K562 (cell line): ENCODE measurements around the gene PHF5A. TPM values are rescaled to one million over a fixed set of nuclear protein-coding genes. Genes with fewer than 3 reads are reported as not detected.

Source experiments
- COPS2 ChIP-seq: fragments of 450-650 bp; conservative IDR thresholded peaks from 2 replicates; pipeline ENCODE4 v1.6.1; 2016; ENCODE audit warnings: mild to moderate bottlenecking, moderate library complexity
- CUX1 ChIP-seq: fragments of 200-800 bp; sonication (Bioruptor generic); IDR thresholded peaks from 2 replicates; pipeline ENCODE4 v1.6.1; 2016; ENCODE audit warnings: missing genetic modification characterization, missing compliant biosample characterization
- ERF ChIP-seq: fragments of 450-650 bp; formaldehyde crosslinking; IDR thresholded peaks from 2 replicates; pipeline ENCODE4 v1.4.0; 2020; ENCODE audit warnings: mild to moderate bottlenecking, mixed read lengths
- HLTF ChIP-seq: fragments of 450-650 bp; IDR thresholded peaks from 2 replicates; pipeline ENCODE4 v1.6.1; 2016
- IFI16 ChIP-seq: fragments of 250-450 bp; sonication (Bioruptor Pico); IDR thresholded peaks from 2 replicates; pipeline ENCODE4 v2.1.2; 2022; ENCODE audit warnings: mild to moderate bottlenecking, inconsistent platforms
- MBD2 ChIP-seq: sonication (generic); IDR thresholded peaks from 2 replicates; pipeline ENCODE4 v1.6.1; 2016; ENCODE audit warnings: low read depth, borderline replicate concordance
- NELFE ChIP-seq: IDR thresholded peaks from 2 replicates; pipeline ENCODE4 v1.6.1; 2011; ENCODE audit warnings: mild to moderate bottlenecking; ENCODE audit not compliant: insufficient read depth, insufficient read length
- POLR2G ChIP-seq: fragments of 200-400 bp; formaldehyde crosslinking; IDR thresholded peaks from 2 replicates; pipeline ENCODE4 v1.6.1; 2017; ENCODE audit warnings: low read depth, mild to moderate bottlenecking, antibody characterized with exemption, low read length, moderate library complexity
- SIRT6 ChIP-seq: IDR thresholded peaks from one replicate; pipeline ENCODE4 v1.6.1; 2012; ENCODE audit warnings: low read depth, mild to moderate bottlenecking, control low read depth, inconsistent platforms, low read length, moderate library complexity
- TBP ChIP-seq: optimal IDR thresholded peaks from 2 replicates; pipeline ENCODE3; 2011; ENCODE audit warnings: low read depth, low read length, improper control_type of control experiment
- TCF7L2 ChIP-seq: fragments of 150-350 bp; IDR thresholded peaks from 2 replicates; pipeline ENCODE4 v1.6.1; 2016; ENCODE audit warnings: low read depth, mild to moderate bottlenecking, low read length, moderate library complexity
- ZFP91 ChIP-seq: sonication (generic); formaldehyde crosslinking; IDR thresholded peaks from 2 replicates; pipeline ENCODE4 v1.8.0; 2022; ENCODE audit warnings: mild to moderate bottlenecking, missing genetic modification reagents
- ZNF592 ChIP-seq: fragments of 450-650 bp; IDR thresholded peaks from 2 replicates; pipeline ENCODE4 v1.6.1; 2017; ENCODE audit warnings: antibody characterized with exemption, mild to moderate bottlenecking
- ZSCAN29 ChIP-seq: fragments of 450-650 bp; IDR thresholded peaks from 2 replicates; pipeline ENCODE4 v1.6.1; 2017
- polyA plus RNA-seq, 8 experiments: library from polyadenylated mRNA; depleted of rRNA in 4 of 8; stranded (reverse) in 5 of 8; unstranded in 3 of 8; fragments of >200 nt; fragmentation: Nextera tagmentation in 2 of 8; fragmentation: Illumina TruSeq in 1 of 8; extraction: Ambion mirVana in 2 of 8; extraction: Trizol in 1 of 8; gene quantifications; 2 replicates each; pipeline versions ENCODE4 v1.2.1 to v1.2.3, GENCODE V29; 2011 to 2014; ENCODE audit warnings: inconsistent platforms in 1 of 8, missing spikeins in 1 of 8
- total RNA-seq, 7 experiments: library from RNA; depleted of rRNA in 6 of 7; stranded (reverse); fragments of >200 nt in 6 of 7; fragmentation: Illumina TruSeq in 2 of 7; extraction: Trizol in 2 of 7; gene quantifications; 2 replicates each; pipeline versions ENCODE4 v1.2.1 to v1.2.3, GENCODE V29; 2011 to 2021; ENCODE audit warnings: low replicate concordance in 1 of 7

PHF5A gene
- total and polyA plus RNA-seq, 9 of the 15 experiments (the other 6 are each of a cell fraction or from before 2014, with no cell fraction given) = 14.2 to 144 (median 101) TPM

GRCh38 chr22:41512421-41513194, 44.1 kb upstream of the PHF5A start (continued):
- TF ChIP-seq NELFE (no peak), SIRT6 (no peak), MBD2 (no peak), COPS2 (no peak), CUX1 (CRISPR knock-in tag) (no peak), POLR2G (peak; percentile 44; the same call in 1 of the 2 replicates), HLTF (no peak), ERF (CRISPR knock-in tag) (no peak), TCF7L2 (no peak), ZSCAN29 (no peak), ZNF592 (peak; percentile 85), IFI16 (CRISPR knock-in tag) (no peak), TBP (no peak), ZFP91 (no peak)
